GM11168 (cell line): ENCODE results near the gene ISLR2.

Experiments
- in situ Hi-C: fragments of 300-500 bp; cut with MboI; formaldehyde crosslinking; loops from one replicate; pipeline ENCODE4 v1.12.0; 2022; ENCODE audit warnings: low sequenced_read_pairs; ENCODE audit not compliant: unreplicated experiment

Gene ISLR2

DNA sequence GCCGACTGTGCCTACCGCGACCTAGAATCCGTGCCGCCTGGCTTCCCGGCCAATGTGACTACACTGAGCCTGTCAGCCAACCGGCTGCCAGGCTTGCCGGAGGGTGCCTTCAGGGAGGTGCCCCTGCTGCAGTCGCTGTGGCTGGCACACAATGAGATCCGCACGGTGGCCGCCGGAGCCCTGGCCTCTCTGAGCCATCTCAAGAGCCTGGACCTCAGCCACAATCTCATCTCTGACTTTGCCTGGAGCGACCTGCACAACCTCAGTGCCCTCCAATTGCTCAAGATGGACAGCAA, 44.5 kb downstream of the ISLR2 start:
- in situ Hi-C loops = no loop called here

DNA sequence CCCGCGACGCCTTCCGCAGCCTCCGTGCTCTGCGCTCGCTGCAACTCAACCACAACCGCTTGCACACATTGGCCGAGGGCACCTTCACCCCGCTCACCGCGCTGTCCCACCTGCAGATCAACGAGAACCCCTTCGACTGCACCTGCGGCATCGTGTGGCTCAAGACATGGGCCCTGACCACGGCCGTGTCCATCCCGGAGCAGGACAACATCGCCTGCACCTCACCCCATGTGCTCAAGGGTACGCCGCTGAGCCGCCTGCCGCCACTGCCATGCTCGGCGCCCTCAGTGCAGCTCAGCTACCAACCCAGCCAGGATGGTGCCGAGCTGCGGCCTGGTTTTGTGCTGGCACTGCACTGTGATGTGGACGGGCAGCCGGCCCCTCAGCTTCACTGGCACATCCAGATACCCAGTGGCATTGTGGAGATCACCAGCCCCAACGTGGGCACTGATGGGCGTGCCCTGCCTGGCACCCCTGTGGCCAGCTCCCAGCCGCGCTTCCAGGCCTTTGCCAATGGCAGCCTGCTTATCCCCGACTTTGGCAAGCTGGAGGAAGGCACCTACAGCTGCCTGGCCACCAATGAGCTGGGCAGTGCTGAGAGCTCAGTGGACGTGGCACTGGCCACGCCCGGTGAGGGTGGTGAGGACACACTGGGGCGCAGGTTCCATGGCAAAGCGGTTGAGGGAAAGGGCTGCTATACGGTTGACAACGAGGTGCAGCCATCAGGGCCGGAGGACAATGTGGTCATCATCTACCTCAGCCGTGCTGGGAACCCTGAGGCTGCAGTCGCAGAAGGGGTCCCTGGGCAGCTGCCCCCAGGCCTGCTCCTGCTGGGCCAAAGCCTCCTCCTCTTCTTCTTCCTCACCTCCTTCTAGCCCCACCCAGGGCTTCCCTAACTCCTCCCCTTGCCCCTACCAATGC, 45.1 kb downstream of the ISLR2 start:
- in situ Hi-C loops = no loop called here

GRCh38 chr15:74176262-74177214, 46.2 kb downstream of the ISLR2 start:
- in situ Hi-C loops = no loop called here

GRCh38 chr15:74178326-74179100, 48.1 kb downstream of the ISLR2 start:
- in situ Hi-C loops = no loop called here

DNA sequence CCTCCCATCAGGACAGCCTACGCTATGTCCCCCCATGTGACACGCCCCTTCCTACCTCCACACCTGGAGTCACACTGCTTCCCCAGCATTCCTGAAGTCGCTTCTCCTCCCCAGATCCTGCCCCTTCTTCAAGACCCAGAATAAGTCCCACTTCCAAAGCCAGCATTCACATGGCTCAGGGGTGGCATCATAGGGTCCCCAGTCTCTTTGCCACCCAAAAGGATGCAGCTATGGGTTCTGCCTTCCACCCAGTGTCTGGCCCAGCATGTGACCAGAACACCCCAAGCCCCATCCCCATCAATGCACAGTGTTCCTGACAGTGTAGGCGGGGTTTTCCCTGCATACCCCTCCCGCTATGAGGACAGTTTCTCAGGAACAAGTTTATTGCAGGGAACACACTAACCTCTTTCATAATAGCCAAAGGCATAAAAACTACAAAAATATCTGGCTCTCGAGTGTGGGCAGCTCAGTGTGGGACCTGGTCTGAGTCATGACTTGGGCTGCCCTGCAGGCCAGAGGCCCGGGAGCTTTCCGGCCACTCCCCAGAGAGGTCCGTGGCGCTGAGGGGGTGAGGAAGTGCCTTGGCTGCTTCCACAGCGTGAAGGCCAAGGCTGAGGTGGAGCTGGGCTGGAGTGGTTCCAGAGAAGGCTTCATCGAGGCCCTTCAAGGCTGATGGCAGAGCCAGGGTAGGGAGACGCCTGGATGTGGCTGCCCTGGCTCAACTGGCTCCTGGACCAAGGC, 48.9 kb downstream of the ISLR2 start:
- in situ Hi-C loops = no loop called here

- in situ Hi-C loops = no loop called here
These were observed 49.8 kb downstream of the ISLR2 start for GRCh38 chr15:74179983-74180880.

DNA sequence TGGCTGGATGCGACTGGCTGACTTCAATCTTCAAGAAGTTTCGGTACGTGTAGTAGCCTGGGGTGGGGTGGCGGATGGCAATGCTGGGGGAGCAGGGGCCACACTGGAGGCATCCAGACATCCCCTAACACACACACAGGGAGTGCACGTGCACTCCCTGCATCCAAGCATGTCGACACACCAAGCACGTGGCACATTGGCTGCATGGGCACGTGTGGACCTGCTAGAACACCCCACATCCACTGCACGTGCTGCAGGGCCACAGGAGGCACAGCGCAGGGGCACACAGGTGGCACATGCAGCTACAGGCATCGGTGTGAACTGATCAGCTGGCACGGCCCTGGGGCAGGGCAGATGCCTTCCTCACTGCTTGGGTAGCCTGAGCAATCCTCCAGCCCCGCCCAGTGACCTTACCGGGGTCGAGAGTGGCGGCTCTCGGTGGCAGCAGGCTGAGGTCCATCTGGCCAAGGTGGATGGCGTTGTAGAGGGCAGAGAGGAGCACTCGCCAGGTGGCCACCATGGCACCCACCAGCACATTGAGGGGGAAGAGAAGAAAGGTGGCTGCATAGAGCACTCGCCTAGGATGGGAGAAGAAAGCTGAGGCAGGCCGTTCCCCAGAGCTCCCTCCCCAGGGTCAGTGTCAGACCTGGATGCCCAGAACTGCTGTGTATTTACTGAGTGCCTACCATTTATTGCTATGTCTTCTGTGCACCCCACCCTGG, 50.7 kb downstream of the ISLR2 start:
- in situ Hi-C loops = no loop called here

DNA sequence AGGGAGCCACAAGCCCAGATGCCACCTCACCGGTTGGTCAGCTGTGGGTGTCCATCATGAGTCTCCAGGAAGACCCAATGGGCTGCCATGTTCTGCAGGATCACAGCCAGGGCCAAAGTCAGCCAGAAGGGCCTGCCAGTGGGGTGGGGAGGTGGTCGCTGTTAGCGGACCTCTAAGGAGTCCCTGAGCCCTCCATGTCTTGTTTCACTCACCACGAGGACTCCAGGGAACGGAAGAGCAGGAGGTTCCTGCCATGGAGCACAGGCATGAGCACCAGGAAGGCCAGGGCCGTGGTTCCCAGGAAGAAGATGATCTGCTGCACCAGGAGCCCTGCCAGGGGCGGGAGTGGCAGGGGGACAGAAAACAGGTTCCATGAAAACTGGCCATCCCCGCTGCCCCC, 51.7 kb downstream of the ISLR2 start:
- in situ Hi-C loops = no loop called here

DNA sequence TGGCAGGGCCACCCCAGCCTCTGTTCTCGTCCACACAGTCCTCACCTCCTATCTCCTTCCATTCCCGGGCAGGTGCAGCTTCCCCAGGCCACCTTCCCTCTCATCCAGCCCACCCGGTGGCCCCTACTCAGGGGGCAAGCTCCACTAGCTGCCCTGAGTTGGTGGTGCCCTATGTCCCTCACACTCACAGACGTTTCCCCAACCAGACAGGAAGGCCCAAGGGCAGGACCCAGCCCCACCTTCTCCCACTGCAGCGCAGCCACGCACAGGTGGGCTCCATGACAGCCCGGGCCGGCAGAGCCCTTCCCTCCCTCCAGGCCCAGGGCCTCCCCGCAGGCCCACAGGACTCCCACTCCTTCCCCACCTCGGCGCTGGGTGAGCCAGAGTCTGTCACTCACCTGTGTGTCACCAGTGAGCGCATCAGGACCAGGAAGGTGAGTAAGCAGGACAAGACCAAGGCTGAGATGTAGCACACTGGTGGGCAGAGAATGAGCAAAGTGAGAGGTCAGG, 54.3 kb downstream of the ISLR2 start:
- in situ Hi-C loops = no loop called here

GRCh38 chr15:74185710-74186348, 55.4 kb downstream of the ISLR2 start:
- in situ Hi-C loops = no loop called here
